Nephron progenitor cell (in vitro differentiated cells): Measurements from ENCODE around the gene KCNMA1.

Experiments used
- DNase-seq: peaks from one replicate; pipeline ENCODE4 v3.0.0; 2021
- H3K27ac Mint-ChIP-seq: 2 replicates; pipeline ENCODE4 v1.8.0; 2021; ENCODE audit warnings: mild to moderate bottlenecking, moderate library complexity, mixed read lengths
- H3K27me3 Mint-ChIP-seq: 2 replicates; pipeline ENCODE4 v1.8.0; 2021; ENCODE audit warnings: mild to moderate bottlenecking, low read depth, mixed read lengths; ENCODE audit not compliant: poor library complexity
- H3K36me3 Mint-ChIP-seq: 2 replicates; pipeline ENCODE4 v1.8.0; 2021; ENCODE audit warnings: low read depth, mixed read lengths
- H3K4me1 Mint-ChIP-seq: 2 replicates; pipeline ENCODE4 v1.8.0; 2021; ENCODE audit warnings: mixed read lengths
- H3K4me3 Mint-ChIP-seq: 2 replicates; pipeline ENCODE4 v1.8.0; 2021; ENCODE audit warnings: mild to moderate bottlenecking, moderate library complexity, mixed read lengths
- H3K9me3 Mint-ChIP-seq: 2 replicates; pipeline ENCODE4 v1.8.0; 2021; ENCODE audit warnings: mild to moderate bottlenecking, moderate library complexity, mixed read lengths
- CTCF ChIP-seq: fragments of 200-600 bp; sonication (generic); IDR thresholded peaks from 2 replicates; pipeline ENCODE4 v1.5.0; 2021; ENCODE audit warnings: antibody characterized with exemption

The KCNMA1 gene

DNA sequence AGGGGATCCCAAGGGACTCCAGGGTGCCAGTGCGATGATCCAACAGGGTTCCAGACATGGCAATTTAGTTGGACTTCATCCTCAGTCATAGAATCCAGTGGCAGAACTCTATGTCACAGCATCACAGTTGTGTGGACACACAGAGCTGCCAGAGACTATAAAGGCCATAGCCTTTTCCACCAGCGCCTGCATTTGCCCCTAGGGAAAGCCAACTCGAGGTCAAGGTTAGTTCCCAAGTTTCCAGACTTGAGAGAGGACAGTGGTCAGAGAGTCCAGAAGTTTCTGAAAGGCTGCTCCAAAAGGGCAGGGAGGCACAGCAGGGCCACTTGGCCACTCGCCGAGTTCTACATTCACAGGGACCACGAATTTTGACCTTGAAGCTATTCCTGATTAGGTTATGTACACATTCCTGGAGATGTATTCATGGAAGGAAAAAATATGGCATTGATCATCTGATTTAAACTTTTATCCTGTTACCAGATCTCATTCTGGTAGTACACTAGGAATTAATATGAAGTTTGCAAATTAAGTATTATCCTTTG is 170.1 kb downstream of the KCNMA1 start:
- H3K27me3 Mint-ChIP-seq = peaks cover 3% of the 10 kb centered on the region
- no peaks in the 10 kb centered on the region for H3K36me3 Mint-ChIP-seq
- no peaks in the 10 kb centered on the region for H3K9me3 Mint-ChIP-seq
- peaks cover 11% of the 10 kb centered on the region for H3K4me1 Mint-ChIP-seq
- no peak overlapping the region for H3K27ac Mint-ChIP-seq
- no peak for TF ChIP-seq CTCF
- no peak for DNase-seq
- H3K4me3 Mint-ChIP-seq = no peak overlapping the region

GRCh38 chr10:77463967-77464745 is 173.5 kb downstream of the KCNMA1 start:
- H3K9me3 Mint-ChIP-seq = no peaks in the 10 kb centered on the region
- no peak for TF ChIP-seq CTCF
- H3K36me3 Mint-ChIP-seq = no peaks in the 10 kb centered on the region
- H3K4me1 Mint-ChIP-seq = peaks cover 17% of the 10 kb centered on the region
- H3K27me3 Mint-ChIP-seq = peaks cover 5% of the 10 kb centered on the region
- H3K27ac Mint-ChIP-seq = no peak overlapping the region
- DNase-seq = no peak
- no peak overlapping the region for H3K4me3 Mint-ChIP-seq

GRCh38 chr10:77463499-77463898 is 174.1 kb downstream of the KCNMA1 start:
- no peak for TF ChIP-seq CTCF
- DNase-seq = no peak
- Mint-ChIP-seq H3K36me3 (no peaks in the 10 kb centered on the region), H3K27ac (no peak overlapping the region), H3K4me1 (peaks cover 17% of the 10 kb centered on the region), H3K27me3 (peaks cover 9% of the 10 kb centered on the region), H3K9me3 (no peaks in the 10 kb centered on the region), H3K4me3 (no peak overlapping the region)

GRCh38 chr10:77461636-77462296 is 175.8 kb downstream of the KCNMA1 start:
- Mint-ChIP-seq H3K27ac (no peak overlapping the region), H3K4me1 (peaks cover 17% of the 10 kb centered on the region), H3K4me3 (no peak overlapping the region), H3K9me3 (no peaks in the 10 kb centered on the region), H3K27me3 (peaks cover 12% of the 10 kb centered on the region), H3K36me3 (no peaks in the 10 kb centered on the region)
- no peak for DNase-seq
- no peak for TF ChIP-seq CTCF

DNA sequence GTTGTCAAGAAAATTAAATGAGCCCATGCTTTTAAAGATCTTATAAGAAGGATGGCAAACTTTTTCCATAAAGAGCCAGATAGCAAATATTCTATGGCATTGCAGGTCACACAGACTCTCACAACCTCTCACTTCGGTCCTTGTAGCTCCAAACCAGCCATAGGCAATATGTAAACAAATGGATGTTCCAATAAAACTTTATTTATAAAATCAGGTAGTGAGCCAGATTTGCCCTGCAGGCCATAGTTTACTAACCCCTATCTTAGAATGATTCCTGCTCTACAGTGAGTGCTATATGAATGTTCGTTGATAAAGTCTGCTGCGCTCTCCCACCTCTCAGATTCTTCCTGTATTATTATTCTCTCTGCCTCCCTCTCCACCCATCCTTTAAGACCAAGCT is 177.7 kb downstream of the KCNMA1 start:
- Mint-ChIP-seq H3K9me3 (no peaks in the 10 kb centered on the region), H3K27me3 (peaks cover 9% of the 10 kb centered on the region), H3K4me3 (no peak overlapping the region), H3K4me1 (peaks cover 22% of the 10 kb centered on the region), H3K36me3 (no peaks in the 10 kb centered on the region), H3K27ac (no peak overlapping the region)
- no peak for TF ChIP-seq CTCF
- DNase-seq = no peak
